GM18498 (cell line): ENCODE data around the gene BTN1A1.
A peak's percentile ranks its signal among the peaks of the same experiment; 100 is the strongest.
"Not testable (repeated sequence)": the region's sequence is repeated elsewhere in the genome, so short reads cannot be mapped to it uniquely, and the experiment has no call there.

Source experiments
- ATAC-seq: cut with Tn5 transposase; IDR thresholded peaks from one replicate; pipeline ENCODE4 v1.9.1; 2021; ENCODE audit warnings: mild to moderate bottlenecking, moderate library complexity; ENCODE audit not compliant: unreplicated experiment

The BTN1A1 gene

DNA sequence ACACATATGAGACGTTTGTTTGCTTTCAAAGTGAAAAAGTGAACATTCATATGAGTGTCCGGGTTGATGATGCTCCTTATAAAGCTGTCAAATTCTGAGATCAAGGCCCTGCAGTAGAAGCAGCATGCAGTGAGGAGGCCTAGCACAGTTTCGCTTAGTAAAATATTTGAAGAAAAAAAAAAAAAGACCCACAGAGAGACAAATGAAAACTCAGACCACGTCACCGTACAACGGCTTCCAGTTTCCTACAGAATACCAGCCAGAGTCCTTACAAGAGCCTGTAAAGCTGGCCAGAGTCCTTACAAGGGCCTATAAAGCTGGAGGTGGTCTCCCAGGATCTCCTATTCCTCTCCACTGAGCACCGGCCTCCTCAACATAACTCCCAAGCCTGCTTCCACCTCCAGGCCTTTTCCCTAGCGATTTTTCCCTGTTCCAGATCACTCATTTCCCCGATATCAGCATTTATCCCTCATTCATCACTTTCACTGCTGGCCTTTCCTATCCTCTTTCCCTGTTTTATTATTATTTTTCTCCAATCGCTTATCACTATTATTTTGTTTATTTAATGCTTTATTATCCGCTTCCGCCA lies 36.6 kb downstream of the BTN1A1 start:
- no peak for ATAC-seq

DNA sequence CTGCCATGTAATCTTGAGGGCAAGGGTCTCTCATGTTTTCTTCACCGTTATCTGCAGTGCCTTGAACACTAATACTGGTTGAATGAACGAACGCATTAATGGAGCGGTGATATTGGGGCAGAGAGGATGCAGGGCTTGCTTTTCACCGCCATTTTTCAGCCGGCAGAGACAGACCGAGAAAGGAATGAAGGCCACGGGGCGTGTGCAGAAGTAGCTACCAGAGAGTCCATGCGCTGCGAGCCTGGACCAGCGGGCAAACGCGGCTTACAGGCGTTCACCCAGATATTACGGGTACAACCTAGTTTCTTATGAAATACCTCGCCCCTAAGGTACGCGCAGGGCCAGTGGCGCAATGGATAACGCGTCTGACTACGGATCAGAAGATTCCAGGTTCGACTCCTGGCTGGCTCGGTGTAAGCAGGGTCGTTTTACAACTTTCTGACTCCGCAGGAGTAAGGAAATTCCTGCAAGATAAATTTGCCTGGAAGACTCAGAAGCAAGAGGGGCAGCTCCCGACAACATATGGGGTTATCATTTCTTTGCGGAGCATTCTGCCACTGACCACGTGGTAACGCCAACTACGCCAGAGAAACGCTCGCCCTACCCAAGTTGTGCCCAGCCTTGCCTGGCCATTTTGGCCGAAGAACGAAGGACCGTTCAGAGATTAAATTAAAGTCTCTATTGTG lies 37.2 kb downstream of the BTN1A1 start:
- ATAC-seq: peak; percentile 48

DNA sequence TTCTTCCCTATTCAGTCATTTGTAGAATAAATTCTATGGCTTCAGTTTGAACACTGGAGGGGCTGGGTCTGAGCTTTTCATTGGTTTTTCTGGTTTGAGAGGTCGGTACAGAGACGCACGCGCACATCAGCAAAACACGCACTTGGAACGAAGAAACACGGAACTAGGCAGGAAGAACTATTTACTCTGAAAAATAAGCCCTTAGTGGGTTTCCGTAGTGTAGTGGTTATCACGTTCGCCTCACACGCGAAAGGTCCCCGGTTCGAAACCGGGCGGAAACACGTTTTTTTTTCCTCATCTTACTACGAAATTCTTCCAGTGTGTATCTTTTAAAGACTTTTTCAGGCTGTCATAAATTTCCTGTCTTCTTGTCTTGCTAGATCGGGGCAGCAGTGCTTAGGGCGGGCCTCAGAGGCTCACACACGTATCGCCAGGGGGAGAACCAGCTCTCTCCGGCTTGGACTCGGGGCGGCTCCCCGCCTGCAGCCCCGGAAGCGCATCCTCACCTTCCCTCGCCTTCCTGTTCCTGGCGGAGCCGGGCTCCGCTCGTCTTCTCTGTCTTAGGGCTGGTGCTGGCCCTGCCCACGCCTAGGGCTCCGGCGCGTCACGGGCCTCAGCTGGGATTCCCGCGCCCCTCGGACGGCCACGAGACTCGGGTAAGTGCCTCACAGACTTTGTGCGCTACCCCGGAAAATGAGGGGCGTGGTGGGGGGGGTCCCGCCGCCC lies 37.9 kb downstream of the BTN1A1 start, which contains the start of gene HMGN4:
Gene HMGN4 (plus strand): TSS at position 521 of the 726 bp plus-strand sequence. CDS start 6,841 bp downstream, outside the sequence.
- peak; percentile 67 for ATAC-seq

DNA sequence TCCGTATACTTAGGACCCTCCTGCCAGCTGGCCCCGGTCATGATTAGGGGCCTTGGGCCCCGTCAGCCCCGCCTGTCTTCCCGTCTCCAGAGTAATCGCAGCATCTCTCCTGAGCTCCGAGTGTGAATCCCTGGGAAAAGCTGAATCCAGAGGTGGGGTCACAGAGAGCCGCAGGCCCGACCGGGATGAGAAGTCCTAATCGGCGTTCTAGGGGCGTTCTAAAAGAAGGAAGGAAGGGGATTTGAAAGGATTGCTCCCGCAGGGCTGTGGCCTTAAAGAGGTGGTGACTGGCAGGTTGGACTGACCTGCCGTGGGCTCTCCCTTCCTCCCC lies 38.4 kb downstream of the BTN1A1 start:
- peak; percentile 0 for ATAC-seq

DNA sequence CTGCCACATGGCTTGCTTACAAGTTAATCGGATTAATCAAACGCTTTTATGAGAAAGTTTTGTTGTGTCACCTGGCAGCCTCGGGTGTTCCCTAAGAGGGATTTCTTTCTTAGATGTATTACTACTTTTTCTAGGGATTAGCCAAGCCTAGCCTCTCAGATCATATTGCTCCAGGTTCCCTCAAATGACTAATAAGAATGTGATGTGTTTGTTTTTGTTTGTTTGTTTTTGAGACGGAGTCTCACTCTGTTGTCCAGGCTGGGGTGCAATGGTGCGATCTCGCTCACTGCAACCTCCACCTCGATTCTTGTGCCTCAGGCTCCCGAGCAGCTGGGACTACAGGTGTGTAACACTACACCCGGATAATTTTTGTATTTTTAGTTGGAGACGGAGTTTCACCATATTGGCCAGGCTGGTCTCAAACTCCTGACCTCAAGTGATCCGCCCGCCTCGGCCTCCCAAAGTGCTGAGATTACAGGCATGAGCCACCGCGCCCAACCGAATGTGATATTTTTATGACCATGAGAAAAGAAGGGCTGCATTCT lies 39.0 kb downstream of the BTN1A1 start:
- ATAC-seq: no peak

DNA sequence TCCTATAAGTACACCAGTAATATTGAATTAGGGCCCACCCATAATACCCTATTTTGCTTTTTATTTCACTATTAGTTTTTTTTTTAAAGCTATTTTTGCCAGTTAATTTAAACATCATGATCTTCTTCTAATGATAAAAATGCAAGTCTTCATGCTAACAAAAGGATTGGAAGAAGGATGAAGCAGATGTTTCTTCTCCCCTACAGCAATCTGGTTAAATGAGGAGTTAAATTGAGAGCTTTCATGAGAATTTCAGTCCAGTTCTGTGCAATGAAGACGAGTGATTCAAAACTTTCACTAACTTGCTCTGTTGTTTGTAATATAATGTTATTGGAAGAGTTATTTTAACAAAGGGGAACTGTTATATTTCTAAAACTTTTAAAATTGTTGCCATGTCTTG lies 41.5 kb downstream of the BTN1A1 start:
- ATAC-seq: no peak

DNA sequence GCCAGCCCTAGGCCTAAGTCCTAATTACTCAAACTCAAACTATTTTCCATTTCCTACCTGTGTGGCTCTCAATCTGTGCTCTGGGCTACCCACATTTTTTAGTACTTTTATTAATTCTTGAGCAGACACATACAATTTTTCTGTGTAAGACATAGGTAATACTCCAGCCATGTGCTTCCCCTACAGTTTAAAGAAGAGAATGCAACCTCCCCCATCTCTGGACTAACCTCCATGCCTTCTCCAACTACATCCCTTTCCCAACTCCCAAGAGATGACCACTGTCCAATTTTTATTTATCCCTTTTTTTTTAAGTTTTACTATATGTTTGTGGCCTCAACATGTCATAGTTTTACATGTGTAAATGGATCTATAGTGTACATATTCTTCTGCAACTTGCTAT lies 43.9 kb downstream of the BTN1A1 start:
- ATAC-seq: no peak

DNA sequence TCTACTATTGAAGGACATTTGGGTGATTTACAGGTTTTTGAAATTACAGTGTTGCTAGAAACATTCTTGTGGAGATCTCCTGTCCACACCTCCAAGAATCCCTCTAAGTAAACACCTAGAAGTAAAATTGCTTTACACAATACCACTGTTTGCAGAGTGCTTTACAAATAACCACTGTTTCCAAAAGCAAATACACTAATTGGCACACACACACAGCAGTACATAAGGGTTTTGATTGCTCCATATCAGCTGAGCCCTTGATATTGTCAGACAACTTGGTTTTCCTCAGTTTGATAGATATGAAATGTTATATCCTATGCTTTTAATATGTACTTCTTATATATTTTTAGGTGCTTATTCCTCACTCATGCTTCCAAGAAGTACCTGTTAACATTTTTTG lies 44.4 kb downstream of the BTN1A1 start:
- no peak for ATAC-seq

DNA sequence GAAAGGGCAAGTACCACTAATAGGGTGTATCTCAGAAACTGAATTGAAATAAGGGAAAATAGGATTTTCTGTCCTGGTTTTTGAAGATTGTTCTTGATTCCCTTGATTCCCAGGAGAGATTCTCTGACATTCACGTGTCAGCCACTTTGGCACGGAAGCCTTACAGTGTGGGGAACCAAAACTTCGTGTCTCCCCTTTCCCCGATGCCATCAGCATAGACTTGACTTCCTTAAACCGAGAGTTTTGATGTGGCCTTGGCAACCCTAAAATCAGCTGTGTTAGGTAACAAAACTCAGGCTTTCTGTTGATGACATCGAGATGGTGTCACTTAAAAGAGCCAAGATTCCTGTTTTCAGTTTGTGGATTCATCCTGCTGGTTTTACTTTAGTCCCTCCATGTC lies 45.5 kb downstream of the BTN1A1 start:
- no peak for ATAC-seq

DNA sequence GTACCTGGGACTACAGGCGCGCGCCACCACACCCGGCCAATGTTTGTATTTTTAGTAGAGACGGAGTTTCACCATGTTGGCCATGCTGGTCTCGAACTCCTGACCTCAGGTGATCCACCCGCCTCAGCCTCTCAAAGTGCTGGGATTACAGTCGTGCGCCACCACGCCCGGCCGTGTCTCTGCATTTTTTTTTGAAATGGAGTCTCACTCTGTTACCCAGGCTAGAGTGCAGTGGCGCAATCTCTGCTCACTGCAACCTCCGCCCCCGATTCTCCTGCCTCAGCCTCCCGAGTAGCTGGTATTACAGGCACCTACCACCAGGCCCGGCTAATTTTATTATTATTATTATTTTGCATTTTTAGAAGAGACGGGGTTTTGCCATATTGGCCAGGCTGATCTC lies 47.3 kb downstream of the BTN1A1 start:
- not testable (repeated sequence) for ATAC-seq

DNA sequence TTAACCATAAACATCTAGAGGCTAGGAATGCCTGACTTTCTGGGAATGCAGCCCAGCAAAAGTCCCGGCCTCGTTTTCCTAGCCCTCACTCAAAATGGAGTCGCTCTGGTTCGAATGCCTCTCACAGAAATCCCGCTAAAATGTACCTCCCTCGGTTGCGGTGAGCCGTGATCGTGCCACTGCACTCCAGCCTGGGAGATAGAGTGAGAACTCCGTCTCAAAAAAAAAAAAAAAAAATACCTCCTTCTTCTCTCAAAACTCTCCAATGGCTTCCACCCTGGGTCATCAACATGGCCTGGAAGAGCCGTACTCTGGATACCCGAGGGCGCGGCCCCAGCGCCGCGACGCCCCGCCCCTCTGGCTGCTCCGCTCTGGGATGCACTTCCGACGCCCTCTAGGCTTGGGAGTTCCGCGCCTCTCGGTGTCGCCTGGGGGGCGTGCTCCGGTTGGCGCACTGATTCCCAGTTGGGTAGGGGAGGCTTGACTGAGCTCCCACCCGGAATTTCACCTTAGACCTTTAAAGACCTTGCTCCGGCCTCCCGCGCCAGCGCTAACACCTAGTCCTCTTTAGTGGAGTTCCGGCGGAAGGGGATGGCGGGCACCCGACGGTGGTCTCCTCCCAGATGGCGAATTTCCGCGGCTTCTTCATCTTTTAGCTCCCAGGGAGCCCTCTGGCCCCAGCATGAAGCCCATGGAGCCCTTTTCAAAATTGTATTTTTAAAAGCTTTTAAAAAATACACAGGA lies 50.3 kb downstream of the BTN1A1 start:
- ATAC-seq: peak; percentile 34

DNA sequence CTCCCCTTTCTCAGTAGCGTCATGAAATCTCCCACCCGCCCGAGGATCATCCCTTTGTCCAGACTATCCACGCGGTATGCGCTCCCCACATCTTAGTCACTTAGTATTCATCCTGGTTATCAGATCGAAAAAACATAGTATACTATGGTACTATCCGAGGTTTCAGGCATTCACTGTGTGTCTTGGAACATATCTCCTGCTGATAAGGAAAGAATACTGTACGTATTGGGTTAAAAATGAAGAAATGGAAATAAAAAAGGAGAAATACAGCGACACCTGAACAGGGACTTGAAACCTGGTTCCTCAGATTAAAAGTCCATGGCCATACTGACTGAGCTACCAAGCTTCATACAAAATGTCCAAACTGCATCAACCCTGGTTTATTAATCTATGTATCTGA lies 52.1 kb downstream of the BTN1A1 start:
- no peak for ATAC-seq

DNA sequence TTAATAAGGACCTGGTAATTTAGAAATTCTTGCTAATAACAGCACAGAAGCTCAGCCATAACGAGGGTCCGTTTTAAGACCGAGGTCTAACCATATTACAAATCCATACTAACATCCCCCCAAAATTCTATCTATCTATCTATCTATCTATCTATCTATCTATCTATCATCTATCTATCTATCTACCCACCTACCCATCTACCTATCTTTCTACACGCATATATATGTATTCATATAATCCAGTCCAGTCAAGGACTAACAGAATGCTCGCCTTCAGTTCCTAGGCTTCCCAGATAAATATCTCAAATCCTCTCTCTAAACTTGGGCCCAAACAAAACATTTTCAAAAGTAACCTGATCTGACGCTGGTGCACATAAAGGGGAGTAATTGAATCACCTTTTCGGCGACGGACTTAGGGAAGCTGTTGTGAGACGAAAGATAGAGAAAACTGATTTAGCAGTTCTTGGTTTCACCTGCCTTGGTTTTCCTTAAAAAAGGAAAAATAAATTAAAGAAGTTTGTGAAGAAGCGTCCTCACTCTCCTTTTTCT lies 52.6 kb downstream of the BTN1A1 start:
- no peak for ATAC-seq

DNA sequence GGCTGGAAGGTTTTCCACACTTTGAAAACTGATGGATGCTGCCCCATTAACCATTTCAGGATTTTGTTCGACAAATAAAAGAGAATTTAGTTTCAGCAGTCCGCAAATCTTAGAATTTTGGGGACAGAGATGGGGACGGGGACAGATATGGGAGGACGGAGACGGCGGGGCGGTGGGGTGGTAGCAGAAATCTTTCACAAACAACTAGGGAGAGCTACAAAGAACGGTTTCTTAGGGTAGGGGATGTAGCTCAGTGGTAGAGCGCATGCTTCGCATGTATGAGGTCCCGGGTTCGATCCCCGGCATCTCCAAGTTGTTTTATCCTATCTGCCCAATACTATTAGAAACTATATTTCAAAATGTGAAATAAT lies 53.1 kb downstream of the BTN1A1 start:
- peak; percentile 50 for ATAC-seq

DNA sequence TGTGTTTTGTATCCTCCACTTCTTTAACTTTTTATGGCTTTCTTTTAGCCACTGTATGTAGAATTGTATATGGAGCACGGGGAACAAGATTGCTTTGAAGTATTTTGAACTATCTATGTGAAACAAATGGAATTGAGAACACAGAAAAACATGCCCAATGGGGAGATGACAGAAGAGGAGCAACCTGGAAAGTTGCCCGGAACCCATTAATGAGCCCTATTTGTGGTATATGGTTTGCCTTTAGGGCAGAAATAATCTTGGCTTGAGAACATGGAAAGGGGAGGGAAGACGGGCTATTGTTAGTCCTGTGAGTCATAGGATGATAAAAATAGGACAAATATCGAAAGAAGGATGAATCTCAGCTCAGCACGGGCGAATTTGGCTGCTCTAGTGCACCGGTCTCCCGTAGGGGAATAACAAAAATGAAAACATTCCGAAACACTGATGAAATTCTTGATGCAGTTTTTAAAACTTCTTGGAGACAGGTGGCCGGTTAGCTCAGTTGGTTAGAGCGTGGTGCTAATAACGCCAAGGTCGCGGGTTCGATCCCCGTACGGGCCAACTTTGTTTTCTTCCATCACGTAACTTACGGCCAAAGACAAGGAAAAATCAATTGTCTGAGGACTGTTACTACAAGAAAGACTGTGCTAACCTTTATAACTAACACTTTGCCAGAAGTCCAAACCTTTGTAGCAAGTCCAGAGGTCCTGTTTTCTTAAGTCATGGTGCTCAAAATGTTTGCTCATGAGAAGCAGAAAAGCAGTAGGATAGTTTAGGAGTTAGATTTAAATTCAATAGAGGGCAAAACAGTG lies 53.7 kb downstream of the BTN1A1 start:
- ATAC-seq: peak; percentile 37

DNA sequence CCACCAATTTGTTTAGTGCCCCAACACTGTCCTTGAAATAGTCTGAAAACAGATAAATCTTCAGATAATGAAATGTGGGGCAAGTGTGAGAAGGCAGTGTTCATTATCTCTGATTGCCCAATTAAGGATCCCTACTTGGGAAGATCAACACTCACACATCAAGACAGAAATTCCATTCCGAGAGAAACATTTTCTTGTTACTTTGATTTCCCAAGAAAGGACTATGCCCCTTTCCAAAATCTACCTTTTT lies 54.3 kb downstream of the BTN1A1 start:
- ATAC-seq: no peak

DNA sequence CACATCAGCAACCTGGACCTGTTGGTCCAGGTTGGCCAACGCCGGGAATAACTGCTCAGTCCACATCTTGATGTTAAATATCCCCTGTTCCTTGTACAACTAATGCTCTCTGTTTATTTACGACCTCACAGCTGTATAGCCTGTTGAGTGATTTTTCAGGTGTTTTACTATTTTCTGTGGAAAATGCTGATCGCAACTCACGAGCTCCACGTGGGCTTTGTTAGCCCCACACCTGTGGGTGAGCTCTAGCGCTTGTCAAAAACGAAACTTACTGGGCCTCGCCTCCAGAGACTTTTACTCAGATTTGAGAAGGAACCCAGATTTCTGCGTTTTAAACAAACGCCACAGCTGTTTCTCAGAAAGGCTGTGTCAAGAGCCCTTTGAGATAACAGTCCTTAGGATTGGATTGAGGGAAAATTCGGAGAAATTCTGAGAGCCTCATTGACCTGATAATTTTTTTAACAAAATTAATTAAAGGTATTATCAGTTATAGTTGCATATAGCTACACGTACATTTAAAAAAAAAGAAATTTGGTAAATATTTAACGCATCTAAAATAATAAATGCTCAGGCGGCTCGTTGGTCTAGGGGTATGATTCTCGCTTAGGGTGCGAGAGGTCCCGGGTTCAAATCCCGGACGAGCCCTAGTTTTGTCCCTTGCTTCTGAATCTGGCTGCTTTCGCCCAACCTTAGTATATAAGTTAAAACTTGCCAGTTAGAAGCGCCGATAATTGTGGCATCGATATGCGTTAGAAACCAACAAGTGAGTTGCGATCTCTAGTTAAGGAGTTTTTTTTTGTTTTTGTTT lies 54.8 kb downstream of the BTN1A1 start:
- ATAC-seq: no peak

DNA sequence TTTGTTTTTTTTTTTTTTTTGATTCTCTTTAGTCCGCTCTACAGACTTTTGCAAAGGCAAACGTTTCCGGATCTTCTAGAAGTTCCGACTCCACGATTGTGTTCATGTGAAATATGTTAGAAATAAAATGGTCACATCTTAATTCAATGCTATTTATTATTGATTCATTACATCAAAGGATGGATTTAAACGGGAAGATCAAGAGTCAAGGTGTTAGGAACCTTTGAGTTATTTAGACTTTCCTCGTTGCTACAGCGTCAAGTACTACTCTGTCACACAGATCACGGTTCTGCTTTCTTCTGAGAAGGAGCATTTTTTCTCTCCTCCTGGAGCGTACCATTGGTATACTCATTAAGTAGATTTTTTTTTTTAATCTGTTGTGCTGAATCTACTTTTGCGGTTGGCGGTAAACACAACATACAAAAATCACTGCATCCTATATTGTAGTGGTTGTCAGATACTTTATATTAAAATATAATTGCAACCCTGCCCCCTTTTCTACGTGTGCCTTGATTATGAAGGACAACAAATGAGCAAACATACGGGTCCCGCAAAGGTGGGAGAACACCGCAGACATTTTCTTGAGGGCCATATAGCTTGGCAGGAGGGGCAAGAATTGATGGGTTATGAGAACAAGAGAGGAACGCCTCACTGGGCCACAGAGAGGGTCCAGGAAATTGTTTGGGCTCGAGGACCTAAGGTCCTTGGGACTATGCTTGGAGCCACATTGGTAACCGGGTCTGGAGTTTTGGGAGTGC lies 55.6 kb downstream of the BTN1A1 start:
- no peak for ATAC-seq
